HepG2 (cell line): Measurements from ENCODE around the gene DNAJC4.

Source experiments
- ATF2 ChIP-seq: sonication (generic); formaldehyde crosslinking; IDR thresholded peaks from 2 replicates; pipeline ENCODE4 v1.4.0; 2020; ENCODE audit warnings: missing genetic modification reagents
- CTCF ChIP-seq: sonication (generic); formaldehyde crosslinking; IDR thresholded peaks from 2 replicates; pipeline ENCODE4 v1.5.0; 2020; ENCODE audit warnings: mild to moderate bottlenecking, missing genetic modification reagents, moderate library complexity
- NBN ChIP-seq: fragments of 450-650 bp; conservative IDR thresholded peaks from 2 replicates; pipeline ENCODE4 v1.6.1; 2017
- SIN3A ChIP-seq: IDR thresholded peaks from 2 replicates; pipeline ENCODE4 v1.6.1; 2011; ENCODE audit warnings: low read depth, mild to moderate bottlenecking, control low read depth, low read length, borderline replicate concordance
- SMAD9 ChIP-seq: sonication (generic); formaldehyde crosslinking; IDR thresholded peaks from 2 replicates; pipeline ENCODE4 v1.5.1; 2020; ENCODE audit warnings: mild to moderate bottlenecking, missing genetic modification reagents
- ZNF503 ChIP-seq: sonication (generic); formaldehyde crosslinking; IDR thresholded peaks from 2 replicates; pipeline ENCODE4 v1.4.0; 2020; ENCODE audit warnings: missing genetic modification reagents
- ZSCAN25 ChIP-seq: sonication (generic); formaldehyde crosslinking; IDR thresholded peaks from 2 replicates; pipeline ENCODE4 v1.8.0; 2022; ENCODE audit warnings: mild to moderate bottlenecking, missing genetic modification reagents

- TF ChIP-seq ATF2 (CRISPR knock-in tag): no peak
- TF ChIP-seq SMAD9 (CRISPR knock-in tag): no peak
- TF ChIP-seq ZSCAN25 (CRISPR knock-in tag): no peak
- TF ChIP-seq ZNF503 (CRISPR knock-in tag): no peak
- TF ChIP-seq SIN3A: no peak
- TF ChIP-seq CTCF (CRISPR knock-in tag): no peak
- no peak for TF ChIP-seq NBN
These were observed 46.5 kb downstream of the DNAJC4 start for GRCh38 chr11:64276653-64277431.
